HS-5 (cell line): ENCODE results near the gene SLC44A1.

Experiments
- DNase-seq: peaks from one replicate; pipeline ENCODE4 v3.0.0-alpha.2; 2012; ENCODE audit warnings: low read depth

SLC44A1 gene

DNA sequence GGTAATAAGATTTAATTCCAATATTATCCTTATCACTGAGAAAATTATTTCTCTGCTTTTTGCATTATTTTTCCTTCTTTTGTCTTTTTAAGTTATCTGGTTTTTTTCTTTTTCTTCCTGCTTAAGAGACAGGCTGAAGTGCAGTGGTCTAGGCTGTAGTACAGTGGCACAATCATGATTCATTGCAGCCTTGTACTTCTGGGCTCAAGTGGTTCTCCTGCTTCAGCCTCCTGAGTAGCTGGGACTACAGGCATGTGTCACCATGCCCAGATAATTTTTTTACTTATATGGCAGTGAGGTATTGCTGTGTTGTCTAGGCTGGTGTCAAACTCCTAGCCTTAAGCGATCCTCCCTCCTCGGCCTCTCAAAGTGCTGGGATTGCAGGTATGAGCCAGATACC is 93.9 kb downstream of the SLC44A1 start:
- DNase-seq, result no peak

- no peak for DNase-seq
Measured at GRCh38 chr9:105339849-105340248, 95.4 kb downstream of the SLC44A1 start.

DNA sequence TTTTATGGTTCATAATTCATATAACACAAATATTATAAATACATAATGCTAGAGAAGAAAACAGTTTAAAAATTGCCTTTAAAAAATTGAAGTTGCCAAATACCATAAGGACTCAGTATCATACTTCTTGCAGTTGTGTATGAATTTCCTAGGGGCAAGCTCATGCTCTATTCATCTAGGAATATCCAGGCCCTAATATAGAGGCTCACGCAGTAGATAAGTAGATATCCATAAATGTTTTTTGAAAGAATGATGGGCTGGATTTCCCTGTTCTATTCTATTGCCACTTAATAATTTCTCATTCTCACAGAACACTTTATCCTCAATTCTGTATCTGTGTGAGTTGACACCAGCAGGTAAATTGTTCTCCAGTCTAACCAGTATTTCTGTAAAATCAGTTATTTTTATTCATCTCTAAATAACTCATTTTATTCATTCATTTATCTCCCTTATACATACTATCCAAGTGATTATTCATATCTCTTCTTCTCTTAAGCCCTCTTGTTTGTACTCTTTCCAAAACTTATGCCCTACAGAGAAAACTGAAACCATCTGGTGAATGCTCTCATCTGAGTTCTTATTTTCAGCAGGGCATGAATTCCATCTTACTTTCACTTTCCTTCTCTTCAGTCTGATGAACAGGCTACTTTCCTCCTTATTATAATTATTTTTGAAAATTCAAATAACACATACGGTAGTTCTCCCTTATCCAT is 97.1 kb downstream of the SLC44A1 start:
- no peak for DNase-seq

DNA sequence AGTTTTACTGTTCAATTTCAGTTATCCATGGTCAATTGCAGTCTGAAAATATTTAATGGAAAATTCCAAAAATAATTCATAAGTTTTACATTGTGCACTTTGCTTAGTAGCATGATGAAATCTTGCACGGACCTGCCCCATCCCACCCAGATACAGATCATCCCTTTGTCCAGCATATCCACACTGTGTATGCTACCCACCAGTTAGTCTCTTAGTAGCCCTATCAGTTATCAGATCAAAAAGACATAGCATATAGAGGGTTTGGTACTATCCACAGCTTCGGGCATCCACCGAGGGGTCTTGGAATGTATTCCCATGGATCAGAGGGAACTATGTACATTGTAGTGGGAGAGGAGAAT is 97.7 kb downstream of the SLC44A1 start:
- no peak for DNase-seq

GRCh38 chr9:105344283-105344682 is 99.8 kb downstream of the SLC44A1 start:
- DNase-seq, result no peak

GRCh38 chr9:105345626-105346025 is 101.2 kb downstream of the SLC44A1 start:
- DNase-seq, result no peak

DNA sequence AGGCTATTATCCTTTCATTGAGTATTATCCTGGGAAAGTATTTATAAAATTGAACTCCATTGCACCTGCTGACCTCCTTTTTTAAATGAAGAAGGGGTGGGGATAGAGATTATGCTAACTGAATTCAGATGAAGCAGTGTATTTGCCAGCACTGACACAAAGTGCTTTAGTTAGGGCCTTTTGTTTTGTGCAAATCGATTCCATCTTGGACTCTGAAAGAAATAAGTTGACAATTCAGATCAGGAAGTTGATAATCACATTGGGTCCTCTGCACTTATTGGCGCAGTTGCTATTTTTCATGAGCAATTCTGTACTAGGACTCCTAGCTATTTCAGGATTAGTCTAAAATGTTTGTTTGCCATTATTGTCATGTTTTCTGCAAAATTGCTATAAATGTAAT is 101.8 kb downstream of the SLC44A1 start:
- DNase-seq, result no peak

GRCh38 chr9:105354448-105354847 is 110.0 kb downstream of the SLC44A1 start:
- no peak for DNase-seq

DNA sequence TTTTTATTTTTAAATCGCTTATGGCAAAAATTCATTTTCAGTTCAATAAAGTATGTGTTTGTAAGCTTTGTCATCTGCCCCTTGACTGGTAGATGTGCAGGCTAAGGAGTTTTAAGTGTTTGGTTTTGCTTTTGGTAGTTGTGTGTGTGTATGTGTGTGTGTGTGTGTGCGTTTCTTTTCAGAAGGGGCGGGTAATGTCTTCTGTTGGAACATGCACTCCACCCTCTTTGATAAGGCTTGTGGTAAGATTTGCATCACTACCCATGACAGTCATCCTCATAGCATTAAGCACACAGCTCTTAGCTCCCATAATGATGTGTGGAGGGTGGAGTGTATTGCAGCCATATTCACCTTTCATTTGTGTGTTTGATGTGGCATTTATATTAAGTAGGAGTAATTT is 111.3 kb downstream of the SLC44A1 start:
- DNase-seq, result no peak

GRCh38 chr9:105357937-105358336 is 113.5 kb downstream of the SLC44A1 start:
- no peak for DNase-seq

- no peak for DNase-seq
Measured at GRCh38 chr9:105359892-105360291, 115.4 kb downstream of the SLC44A1 start.

- no peak for DNase-seq
Measured at GRCh38 chr9:105360344-105360743, 115.9 kb downstream of the SLC44A1 start.

GRCh38 chr9:105361873-105362272 is 117.4 kb downstream of the SLC44A1 start:
- DNase-seq, result no peak

GRCh38 chr9:105362470-105362869 is 118.0 kb downstream of the SLC44A1 start:
- DNase-seq, result no peak

- DNase-seq, result no peak
Measured at GRCh38 chr9:105363837-105364236, 119.4 kb downstream of the SLC44A1 start.

GRCh38 chr9:105369911-105370310 is 125.5 kb downstream of the SLC44A1 start:
- DNase-seq, result no peak

DNA sequence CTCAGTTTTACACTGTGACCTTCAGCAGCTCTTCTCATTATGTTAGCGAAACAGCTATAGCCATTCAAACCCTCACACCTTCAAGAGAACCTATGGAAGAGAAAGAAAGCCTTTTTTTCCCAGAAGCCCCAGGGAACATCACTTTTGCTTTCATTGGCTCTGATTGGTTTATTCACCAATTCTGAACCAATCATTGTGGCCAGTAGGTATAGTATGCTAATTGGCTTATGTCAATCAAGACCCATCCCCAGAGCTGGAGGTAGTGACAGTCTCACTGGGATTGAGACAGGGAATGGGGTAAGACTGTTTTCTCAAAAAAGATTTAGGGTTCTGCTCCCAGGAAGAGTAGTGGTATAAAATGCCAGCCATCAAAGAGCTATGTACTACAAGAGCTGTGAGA is 129.3 kb downstream of the SLC44A1 start:
- DNase-seq, result no peak

GRCh38 chr9:105375323-105375722 is 130.9 kb downstream of the SLC44A1 start:
- no peak for DNase-seq

- DNase-seq, result no peak
Measured at GRCh38 chr9:105376893-105377292, 132.4 kb downstream of the SLC44A1 start.

GRCh38 chr9:105385381-105385985 is 141.0 kb downstream of the SLC44A1 start:
- DNase-seq, result peak; percentile 35

- no peak for DNase-seq
Measured at GRCh38 chr9:105389796-105390195, 145.3 kb downstream of the SLC44A1 start.

GRCh38 chr9:105390871-105391270 is 146.4 kb downstream of the SLC44A1 start:
- no peak for DNase-seq

- no peak for DNase-seq
Measured at GRCh38 chr9:105391288-105391687, 146.8 kb downstream of the SLC44A1 start.

GRCh38 chr9:105392531-105392930 is 148.1 kb downstream of the SLC44A1 start:
- no peak for DNase-seq
